ENCODE results near the gene CARF. TPM values are rescaled to one million over a fixed set of nuclear protein-coding genes. Genes with fewer than 3 reads are reported as not detected.
"Not testable (repeated sequence)": the region's sequence is repeated elsewhere in the genome, so short reads cannot be mapped to it uniquely, and the experiment has no call there.

The CARF gene
- polyA plus RNA-seq, 3 donors = 1.1 to 4.6 (median 2.8) TPM

DNA sequence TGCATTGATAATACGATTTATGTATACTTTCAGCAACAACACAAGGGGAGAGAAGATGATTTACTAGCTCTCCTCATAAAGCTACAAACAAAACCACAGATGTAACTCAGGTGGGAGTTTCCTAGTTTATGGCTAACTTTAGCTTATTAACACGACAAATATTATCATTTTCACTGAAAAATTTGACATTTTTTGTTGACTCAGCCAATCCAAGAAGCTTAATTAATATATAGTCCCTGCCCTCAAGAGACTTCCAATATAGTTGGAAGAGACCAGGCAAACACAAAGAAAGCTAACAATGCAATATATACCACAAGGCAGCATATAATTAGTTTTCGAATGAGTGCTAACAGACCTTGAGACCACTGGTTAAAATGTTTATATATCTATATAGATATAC is 1.4 kb upstream of the CARF start:
- TF ChIP-seq, protein P1, sequence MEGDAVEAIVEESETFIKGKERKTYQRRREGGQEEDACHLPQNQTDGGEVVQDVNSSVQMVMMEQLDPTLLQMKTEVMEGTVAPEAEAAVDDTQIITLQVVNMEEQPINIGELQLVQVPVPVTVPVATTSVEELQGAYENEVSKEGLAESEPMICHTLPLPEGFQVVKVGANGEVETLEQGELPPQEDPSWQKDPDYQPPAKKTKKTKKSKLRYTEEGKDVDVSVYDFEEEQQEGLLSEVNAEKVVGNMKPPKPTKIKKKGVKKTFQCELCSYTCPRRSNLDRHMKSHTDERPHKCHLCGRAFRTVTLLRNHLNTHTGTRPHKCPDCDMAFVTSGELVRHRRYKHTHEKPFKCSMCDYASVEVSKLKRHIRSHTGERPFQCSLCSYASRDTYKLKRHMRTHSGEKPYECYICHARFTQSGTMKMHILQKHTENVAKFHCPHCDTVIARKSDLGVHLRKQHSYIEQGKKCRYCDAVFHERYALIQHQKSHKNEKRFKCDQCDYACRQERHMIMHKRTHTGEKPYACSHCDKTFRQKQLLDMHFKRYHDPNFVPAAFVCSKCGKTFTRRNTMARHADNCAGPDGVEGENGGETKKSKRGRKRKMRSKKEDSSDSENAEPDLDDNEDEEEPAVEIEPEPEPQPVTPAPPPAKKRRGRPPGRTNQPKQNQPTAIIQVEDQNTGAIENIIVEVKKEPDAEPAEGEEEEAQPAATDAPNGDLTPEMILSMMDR (IDR thresholded peaks at IDR 0.05) = no peak
- Mint-ChIP-seq H3K36me3 (peaks cover 7 to 10% of the 10 kb centered on the region in 2 donors), H3K4me1 (peaks cover 32% of the 10 kb centered on the region), H3K27me3 (ENCODE audit: low read depth in 3 of 3) (no peaks in the 10 kb centered on the region), H3K4me3 (peak overlapping the region in 1 of 2 donors; percentile 97), H3K9me3 (peaks cover 0 to under 1% (median 0%) of the 10 kb centered on the region in 7 donors), H3K27ac (peak overlapping the region in 1 of 7 donors; percentile 97)
- Histone ChIP-seq H2AFZ (ENCODE audit: insufficient read depth, low read depth, low read length, poor library complexity, severe bottlenecking) (no peak overlapping the region), H4K20me1 (ENCODE audit: insufficient read depth, low read length) (no peaks in the 10 kb centered on the region), H3K9me3 (replicated peaks in 1 of 2; ENCODE audit: control insufficient read depth in 1 of 2, insufficient read depth in 1 of 2, low read length in 2 of 2) (no peaks in the 10 kb centered on the region), H3K9ac (ENCODE audit: insufficient read depth, low read length, poor library complexity, severe bottlenecking) (peak overlapping the region; percentile 61), H3K4me3 (replicated peaks in 1 of 3; ENCODE audit: low read depth in 2 of 3, low read length in 3 of 3) (peak overlapping the region; percentile 65 to 99 (median 95)), H3K79me2 (ENCODE audit: insufficient read depth, low read length) (peaks cover 43% of the 10 kb centered on the region), H3K4me1 (ENCODE audit: control insufficient read depth in 1 of 2, insufficient read depth in 2 of 2, low read length in 2 of 2) (peaks cover 19 to 22% of the 10 kb centered on the region in 2 donors), H3K27me3 (ENCODE audit: control insufficient read depth in 2 of 2, insufficient read depth in 2 of 2, low read length in 2 of 2) (no peaks in the 10 kb centered on the region), H3K27ac (ENCODE audit: low read depth in 1 of 2, low read length in 2 of 2) (no peak overlapping the region), H3K4me2 (replicated peaks; ENCODE audit: extremely low read depth, low read length, poor library complexity, severe bottlenecking) (peak overlapping the region; percentile 90), H3K36me3 (replicated peaks in 1 of 2; ENCODE audit: control insufficient read depth in 1 of 2, insufficient read depth in 2 of 2, low read length in 2 of 2) (peaks cover 2 to 9% of the 10 kb centered on the region in 2 donors)
- 0% methylated on average over 1 of the region's 3 CpGs for WGBS (ENCODE audit: insufficient coverage)
- intact Hi-C loops (cut with micrococcal nuclease) = loop anchor here (1.0 to 5.0 kb wide), 5 partner anchors 42 to 328 kb away; partner anchors contain the start of genes CYP20A1 (in 2 of the 2) and NBEAL1 (in 2 of the 2)
- no peak for DNase-seq

DNA sequence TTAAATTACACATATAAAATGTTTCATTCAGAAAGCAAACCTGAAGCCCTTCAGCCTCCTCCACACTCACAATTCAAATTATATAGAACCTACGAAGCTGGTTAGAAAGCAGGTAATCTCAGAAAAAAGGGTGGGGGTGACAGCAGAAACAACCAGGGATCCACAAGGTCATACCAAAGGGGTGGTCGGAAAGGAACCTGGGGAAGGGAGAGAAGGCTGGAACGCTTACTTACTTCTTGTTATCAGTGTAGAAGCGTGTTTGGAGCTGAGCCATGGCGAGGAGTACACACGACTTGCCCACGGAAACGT is 918 bp upstream of the CARF start:
- H3K79me2 ChIP-seq (ENCODE audit: insufficient read depth, low read length) = peaks cover 42% of the 10 kb centered on the region
- 3% methylated on average over 7 of the region's 8 CpGs for WGBS (ENCODE audit: insufficient coverage)

DNA sequence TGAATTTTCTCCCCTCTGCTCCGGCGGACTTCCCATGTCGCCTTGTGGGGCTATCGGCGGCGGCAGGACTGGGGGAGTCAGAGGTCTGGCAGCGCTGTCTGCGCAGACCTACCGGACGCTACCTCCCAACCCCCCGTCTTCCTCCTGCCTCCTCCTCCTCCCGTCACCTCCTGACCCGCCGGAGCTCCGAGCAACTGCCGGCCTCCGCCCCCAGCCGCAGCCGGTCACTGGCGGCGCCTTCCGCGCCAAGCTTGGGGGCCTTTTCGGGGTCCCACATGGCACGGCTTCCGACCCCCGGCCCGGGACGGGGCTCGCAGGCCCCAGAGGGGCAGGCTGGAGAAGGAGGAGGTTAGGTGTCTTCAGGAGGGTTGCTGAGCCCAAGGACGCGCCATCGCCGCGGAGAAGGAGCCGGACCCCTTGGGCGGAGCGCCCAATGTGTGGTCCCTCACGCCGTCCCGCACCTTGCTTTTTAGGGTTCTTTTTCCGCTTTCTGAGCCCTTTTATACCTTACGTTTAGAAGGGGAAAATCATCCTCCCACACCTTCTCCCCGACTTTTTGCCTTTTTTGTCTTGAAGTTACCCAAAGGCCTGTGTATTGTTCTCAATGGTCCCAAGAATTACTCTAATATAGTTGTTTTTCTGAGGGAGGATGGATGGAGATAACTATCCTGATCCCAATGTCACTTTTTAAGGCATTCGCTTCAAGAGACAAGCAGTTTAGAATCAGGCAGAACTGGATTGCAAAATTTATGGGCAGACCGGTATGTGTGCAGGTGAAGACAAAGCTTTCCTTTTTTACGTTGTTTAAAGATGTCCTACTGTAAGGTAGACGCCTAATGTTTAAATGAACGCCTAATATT is 497 bp downstream of the CARF start:
- H3K9ac ChIP-seq (ENCODE audit: insufficient read depth, low read length, poor library complexity, severe bottlenecking) = peak overlapping the region; percentile 61
- H2AFZ ChIP-seq (ENCODE audit: insufficient read depth, low read depth, low read length, poor library complexity, severe bottlenecking) = peak overlapping the region; percentile 93
- H3K36me3 ChIP-seq (replicated peaks in 1 of 2; ENCODE audit: control insufficient read depth in 1 of 2, insufficient read depth in 2 of 2, low read length in 2 of 2); H3K27me3 ChIP-seq (ENCODE audit: control insufficient read depth in 2 of 2, insufficient read depth in 2 of 2, low read length in 2 of 2); DNase-seq; H3K9me3 ChIP-seq (replicated peaks in 1 of 2; ENCODE audit: control insufficient read depth in 1 of 2, insufficient read depth in 1 of 2, low read length in 2 of 2); H3K9me3 Mint-ChIP-seq; H3K27me3 Mint-ChIP-seq (ENCODE audit: low read depth in 3 of 3); H4K20me1 ChIP-seq (ENCODE audit: insufficient read depth, low read length); H3K36me3 Mint-ChIP-seq: not testable (repeated sequence)
- peak overlapping the region; percentile 76 to 81 for H3K27ac ChIP-seq (ENCODE audit: low read depth in 1 of 2, low read length in 2 of 2)
- peak overlapping the region; percentile 91 to 99 (median 97) for H3K27ac Mint-ChIP-seq
- peak overlapping the region; percentile 90 for H3K4me2 ChIP-seq (replicated peaks; ENCODE audit: extremely low read depth, low read length, poor library complexity, severe bottlenecking)
- peaks cover 32% of the 10 kb centered on the region for H3K4me1 Mint-ChIP-seq
- peaks cover 19 to 22% of the 10 kb centered on the region in 2 donors for H3K4me1 ChIP-seq (ENCODE audit: control insufficient read depth in 1 of 2, insufficient read depth in 2 of 2, low read length in 2 of 2)
- intact Hi-C loops (cut with micrococcal nuclease) = loop anchor here (5.0 kb wide), 3 partner anchors 40 to 325 kb away; partner anchors contain the start of genes CYP20A1 (in 1 of the 2) and NBEAL1 (in 1 of the 2)
- H3K4me3 Mint-ChIP-seq = peak overlapping the region; percentile 97
- peaks cover 38% of the 10 kb centered on the region for H3K79me2 ChIP-seq (ENCODE audit: insufficient read depth, low read length)
- peak overlapping the region; percentile 65 to 99 (median 95) for H3K4me3 ChIP-seq (replicated peaks in 1 of 3; ENCODE audit: low read depth in 2 of 3, low read length in 3 of 3)
- 0% methylated on average over 2 of the region's 49 CpGs for WGBS (ENCODE audit: insufficient coverage)

More for the DNA sequence above, 918 bp upstream of the CARF start:
- Mint-ChIP-seq H3K36me3 (peaks cover 3 to 7% of the 10 kb centered on the region in 2 donors), H3K9me3 (no peaks in the 10 kb centered on the region), H3K27me3 (ENCODE audit: low read depth in 3 of 3) (no peaks in the 10 kb centered on the region), H3K27ac (peak overlapping the region; percentile 91 to 99 (median 97)), H3K4me1 (peaks cover 32% of the 10 kb centered on the region), H3K4me3 (peak overlapping the region; percentile 97)
- Histone ChIP-seq H3K4me1 (ENCODE audit: control insufficient read depth in 1 of 2, insufficient read depth in 2 of 2, low read length in 2 of 2) (peaks cover 19 to 22% of the 10 kb centered on the region in 2 donors), H3K36me3 (replicated peaks in 1 of 2; ENCODE audit: control insufficient read depth in 1 of 2, insufficient read depth in 2 of 2, low read length in 2 of 2) (peaks cover 2 to 5% of the 10 kb centered on the region in 2 donors), H3K9ac (ENCODE audit: insufficient read depth, low read length, poor library complexity, severe bottlenecking) (peak overlapping the region; percentile 61), H3K4me3 (replicated peaks in 1 of 3; ENCODE audit: low read depth in 2 of 3, low read length in 3 of 3) (peak overlapping the region; percentile 65 to 99 (median 95)), H2AFZ (ENCODE audit: insufficient read depth, low read depth, low read length, poor library complexity, severe bottlenecking) (peak overlapping the region; percentile 93), H4K20me1 (ENCODE audit: insufficient read depth, low read length) (no peaks in the 10 kb centered on the region), H3K4me2 (replicated peaks; ENCODE audit: extremely low read depth, low read length, poor library complexity, severe bottlenecking) (peak overlapping the region; percentile 90), H3K9me3 (replicated peaks in 1 of 2; ENCODE audit: control insufficient read depth in 1 of 2, insufficient read depth in 1 of 2, low read length in 2 of 2) (no peaks in the 10 kb centered on the region), H3K27ac (ENCODE audit: low read depth in 1 of 2, low read length in 2 of 2) (peak overlapping the region; percentile 76 to 81), H3K27me3 (ENCODE audit: control insufficient read depth in 2 of 2, insufficient read depth in 2 of 2, low read length in 2 of 2) (no peaks in the 10 kb centered on the region)
- TF ChIP-seq, protein P1 (IDR thresholded peaks at IDR 0.05) = no peak
- no peak for DNase-seq
- intact Hi-C loops (cut with micrococcal nuclease) = loop anchor here (1.0 to 5.0 kb wide), 5 partner anchors 41 to 328 kb away; partner anchors contain the start of genes CYP20A1 (in 2 of the 2) and NBEAL1 (in 2 of the 2)

Data from CD14-positive monocyte (primary cell).